H54 (cell line): ENCODE data around the gene SERINC2.

ENCODE experiments used
- DNase-seq: peaks from one replicate; pipeline ENCODE4 v3.0.0; 2011; ENCODE audit warnings: low spot score, mixed read lengths; ENCODE audit not compliant: insufficient read length
- FAIRE-seq: peaks from 3 replicates; lab custom pipeline; 2011; peaks lifted over from hg19 to GRCh38; lab: Jason Lieb, UNC
- POLR2A ChIP-seq: IDR thresholded peaks from 2 replicates; pipeline ENCODE4 v1.6.1; 2011; ENCODE audit warnings: low read depth, mild to moderate bottlenecking, low read length

SERINC2 gene

DNA sequence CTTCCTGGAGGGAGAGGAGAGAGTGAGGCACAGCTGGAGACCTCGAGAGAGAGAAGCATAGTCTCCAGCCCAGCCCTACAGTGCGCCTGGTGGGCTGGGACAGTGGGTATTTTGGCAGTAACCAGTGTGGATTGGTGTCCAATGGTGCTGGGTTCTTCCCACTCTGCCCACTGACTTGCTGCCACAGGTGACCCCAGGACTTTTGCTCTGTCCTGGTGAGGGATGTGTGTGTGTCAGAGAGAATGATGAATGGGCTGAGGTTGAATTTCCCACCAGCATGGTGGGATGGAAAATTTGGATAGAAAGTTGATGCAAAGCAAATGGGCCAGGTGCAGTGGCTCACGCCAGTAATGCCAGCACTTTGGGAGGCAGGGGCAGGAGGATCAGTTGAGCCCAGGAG is 26.3 kb downstream of the SERINC2 start:
- TF ChIP-seq POLR2A = no peak
- DNase-seq = no peak
- FAIRE-seq = no peak

DNA sequence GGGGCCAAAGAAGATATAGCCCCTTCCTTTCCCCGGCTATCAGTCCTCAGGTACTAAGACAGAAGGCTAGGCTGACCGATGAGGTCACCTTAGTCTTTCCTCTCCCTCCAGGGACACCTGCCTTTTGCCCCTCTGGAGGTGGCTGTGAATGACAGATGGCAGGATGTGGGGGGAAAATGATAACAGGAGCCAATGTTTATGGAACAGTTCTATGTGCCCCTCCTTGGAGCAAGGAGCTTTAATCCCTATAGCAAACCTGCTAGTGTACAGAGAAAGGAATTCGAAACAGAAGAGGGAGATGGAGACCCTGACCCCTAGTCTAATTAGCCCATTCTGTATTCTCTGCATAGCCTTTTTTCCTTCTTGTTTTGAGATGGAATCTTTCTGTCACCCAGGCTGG is 28.1 kb downstream of the SERINC2 start:
- no peak for TF ChIP-seq POLR2A
- FAIRE-seq (no peak), DNase-seq (no peak)

DNA sequence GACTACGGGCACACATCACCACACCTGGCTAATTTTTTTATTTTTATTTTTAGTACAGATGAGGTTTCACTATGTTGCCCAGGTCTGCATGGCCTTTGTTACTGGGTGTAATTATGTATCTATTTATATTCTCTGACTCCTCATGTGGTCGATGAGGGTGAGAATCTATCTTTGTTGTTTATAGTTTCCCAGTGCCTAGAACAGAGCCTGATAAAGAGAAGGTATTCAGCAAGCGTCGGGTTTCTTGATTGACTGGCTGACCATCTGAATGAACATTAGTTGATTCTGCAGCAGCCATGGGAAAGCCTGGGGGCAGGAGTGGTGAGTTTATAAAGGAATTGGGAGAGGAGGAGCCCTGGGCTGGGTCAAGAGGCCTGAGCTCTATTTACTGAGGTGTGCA is 28.5 kb downstream of the SERINC2 start:
- TF ChIP-seq POLR2A = no peak
- no peak for DNase-seq
- FAIRE-seq = no peak

DNA sequence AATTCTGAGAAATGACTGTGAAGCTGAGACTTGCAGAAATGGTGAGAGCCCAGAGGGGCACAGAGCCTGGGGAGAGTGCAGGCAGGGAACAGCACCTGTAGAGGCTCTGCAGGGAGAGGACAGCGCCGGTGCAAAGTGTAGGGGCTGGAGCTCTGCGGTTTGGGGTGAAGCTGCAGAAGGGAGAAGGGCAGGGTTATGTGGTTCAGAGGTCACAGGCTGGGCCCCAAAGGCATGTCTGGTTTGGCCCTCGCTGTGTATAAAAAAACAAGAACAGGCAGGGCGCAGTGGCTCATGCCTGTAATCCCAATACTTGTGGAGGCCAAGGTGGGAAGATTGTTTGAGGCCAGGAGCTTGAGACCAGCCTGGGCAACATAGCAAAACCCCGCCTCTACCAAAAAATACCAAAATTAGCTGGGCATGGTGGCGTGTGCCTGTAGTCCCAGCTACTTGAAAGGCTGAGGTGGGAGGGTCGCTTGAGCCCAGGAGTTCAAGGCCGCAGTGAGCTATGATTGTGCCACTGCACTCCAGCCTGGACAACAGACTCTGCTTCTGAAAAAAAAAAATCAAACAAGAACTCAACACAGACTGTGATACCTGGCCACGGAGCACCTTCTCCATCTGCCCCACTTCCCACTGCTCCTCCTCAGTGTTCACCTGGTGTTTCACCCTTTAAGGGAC is 29.1 kb downstream of the SERINC2 start:
- TF ChIP-seq POLR2A = no peak
- FAIRE-seq (no peak), DNase-seq (no peak)

DNA sequence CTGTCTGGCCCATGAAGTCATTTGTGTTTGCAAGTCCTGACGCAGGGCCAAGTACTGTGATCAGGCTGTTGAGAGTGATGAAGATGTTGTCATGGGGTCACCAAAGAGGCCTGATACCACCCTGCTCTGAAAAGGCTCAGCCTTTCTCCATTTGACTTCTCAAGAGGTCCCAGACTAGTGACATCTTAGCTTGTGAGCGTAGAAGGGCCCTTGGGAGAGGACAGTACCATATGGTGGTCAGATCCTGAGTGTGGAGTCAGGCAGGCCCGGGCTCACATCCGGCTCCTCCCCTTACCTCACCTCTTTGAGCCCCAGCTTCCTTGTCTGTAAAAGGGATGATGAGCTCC is 29.6 kb downstream of the SERINC2 start:
- TF ChIP-seq POLR2A = no peak
- FAIRE-seq (no peak), DNase-seq (no peak)

DNA sequence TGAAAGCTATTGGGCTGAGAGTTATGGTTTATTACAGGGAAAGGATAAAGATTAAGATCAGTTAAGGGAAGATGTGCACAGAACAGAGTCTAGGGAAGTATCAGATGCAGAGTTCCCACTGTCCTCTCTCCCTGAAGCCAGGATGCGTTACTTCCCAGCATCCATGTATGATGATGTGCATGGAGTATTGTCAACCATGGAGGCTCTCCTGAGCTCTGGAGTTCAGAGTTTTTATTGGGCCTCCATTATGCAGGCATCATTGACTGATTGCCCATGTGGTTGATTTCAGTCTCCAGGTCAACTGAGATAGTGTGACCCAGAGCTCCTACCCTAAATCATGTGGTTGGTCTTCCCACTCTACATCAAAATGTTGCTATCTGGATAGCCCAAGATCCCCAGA is 30.7 kb downstream of the SERINC2 start:
- FAIRE-seq (no peak), DNase-seq (no peak)
- no peak for TF ChIP-seq POLR2A

DNA sequence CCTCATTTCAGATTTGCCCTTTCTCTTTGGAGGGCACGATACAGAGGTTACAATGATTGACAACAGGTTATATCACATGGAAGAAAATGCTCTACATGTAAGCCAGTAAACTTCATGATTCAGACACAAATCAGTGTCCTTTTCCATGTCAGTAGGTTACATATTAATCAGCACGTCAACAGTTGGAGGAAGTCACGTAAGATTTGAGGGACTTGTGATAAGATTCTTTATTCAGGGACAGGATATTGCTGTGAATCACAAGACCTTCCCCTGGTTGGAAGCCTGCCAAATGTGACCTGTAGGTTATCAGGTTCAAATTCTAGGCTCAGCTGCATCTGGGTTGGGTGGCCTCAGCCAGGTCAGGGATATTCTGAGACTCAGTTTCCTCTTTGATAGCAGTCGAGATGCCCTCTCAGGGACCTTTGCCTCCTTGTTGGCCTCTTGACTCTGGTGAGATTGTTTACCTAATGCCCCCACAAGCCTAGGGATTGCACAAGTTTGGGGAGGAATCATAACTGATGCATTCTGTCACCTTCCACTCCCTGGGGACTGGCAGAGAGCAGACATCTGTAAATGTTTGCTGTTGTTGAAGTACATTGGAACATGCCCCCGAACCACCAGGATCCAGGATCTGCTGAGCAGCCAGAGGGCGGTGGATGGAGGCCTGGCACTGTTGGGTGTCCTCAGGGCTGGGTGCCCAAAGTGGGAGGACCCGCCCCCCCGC is 31.9 kb downstream of the SERINC2 start:
- TF ChIP-seq POLR2A = no peak
- no peak for FAIRE-seq
- no peak for DNase-seq

DNA sequence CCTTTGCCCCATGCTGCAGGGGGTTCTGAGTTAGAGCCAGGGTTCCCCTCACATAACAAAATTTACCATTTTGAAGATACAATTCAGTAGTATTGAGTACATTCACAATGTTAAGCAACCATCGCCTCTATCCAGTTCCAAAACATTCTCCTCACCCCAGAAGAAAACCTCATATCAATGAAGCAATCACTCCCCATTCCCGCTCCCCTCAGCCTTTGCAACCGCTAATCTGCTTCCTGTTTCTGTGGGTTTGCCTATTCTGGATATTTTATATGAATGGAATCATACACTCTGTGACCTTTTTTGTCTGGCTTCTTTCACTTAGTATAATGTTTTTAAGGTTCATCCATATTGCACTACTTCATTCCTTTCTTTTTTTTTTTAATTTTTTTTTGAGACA is 32.9 kb downstream of the SERINC2 start:
- FAIRE-seq (no peak), DNase-seq (no peak)
- no peak for TF ChIP-seq POLR2A

DNA sequence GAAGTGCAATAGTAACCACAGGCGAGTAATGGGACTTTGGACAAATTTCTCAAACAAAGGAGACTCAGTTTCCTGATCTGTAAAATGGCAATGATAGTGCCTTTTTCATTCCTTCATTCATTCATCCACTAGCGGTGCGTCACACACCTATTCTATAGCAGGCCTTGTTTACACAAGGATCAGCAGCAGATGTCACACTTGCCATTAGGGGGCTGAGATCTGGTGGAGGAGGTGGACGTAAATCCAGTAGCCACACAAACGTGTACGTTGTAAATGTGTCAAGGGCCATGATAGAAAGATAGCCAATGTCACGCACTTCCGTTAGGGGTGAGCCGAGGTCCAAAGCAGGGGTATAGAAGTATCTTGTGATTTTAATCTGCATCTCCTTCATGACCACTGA is 34.2 kb downstream of the SERINC2 start:
- no peak for FAIRE-seq

DNA sequence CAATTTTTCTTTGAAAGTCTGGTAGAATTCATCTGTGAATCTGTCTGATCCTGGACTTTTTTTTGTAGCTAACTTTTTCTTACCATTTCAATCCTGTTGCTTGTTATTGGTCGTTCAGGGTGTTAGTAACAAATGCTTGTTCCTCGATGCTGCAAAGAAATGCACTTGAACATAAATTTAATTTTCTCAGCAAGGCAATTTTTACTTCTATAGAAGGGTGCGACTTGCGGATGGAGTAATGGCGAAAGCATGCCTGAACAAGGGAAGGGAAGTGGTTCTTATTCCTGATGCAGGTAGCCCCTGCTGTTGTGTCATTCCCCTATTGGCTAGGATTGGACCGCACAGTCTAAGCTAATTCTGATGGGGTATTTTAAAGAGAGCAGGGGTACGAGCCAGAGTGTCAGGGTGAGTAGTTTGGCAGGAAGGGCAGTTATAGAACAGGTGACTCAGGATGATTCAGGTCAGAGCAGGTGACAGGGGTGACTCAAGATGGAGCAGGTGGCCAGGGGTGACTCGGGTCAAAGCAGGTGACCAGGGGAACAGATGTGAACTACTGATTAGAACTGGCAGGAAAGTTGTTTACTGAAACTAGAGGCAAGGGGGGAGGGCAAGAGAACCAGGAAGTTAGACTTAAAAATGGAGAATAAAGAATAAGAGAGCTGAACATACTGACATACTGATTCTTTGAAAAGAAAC is 40.5 kb downstream of the SERINC2 start:
- FAIRE-seq = no peak
- DNase-seq = no peak
- TF ChIP-seq POLR2A = no peak

More for the DNA sequence above, 34.2 kb downstream of the SERINC2 start:
- no peak for DNase-seq
- TF ChIP-seq POLR2A = no peak

DNA sequence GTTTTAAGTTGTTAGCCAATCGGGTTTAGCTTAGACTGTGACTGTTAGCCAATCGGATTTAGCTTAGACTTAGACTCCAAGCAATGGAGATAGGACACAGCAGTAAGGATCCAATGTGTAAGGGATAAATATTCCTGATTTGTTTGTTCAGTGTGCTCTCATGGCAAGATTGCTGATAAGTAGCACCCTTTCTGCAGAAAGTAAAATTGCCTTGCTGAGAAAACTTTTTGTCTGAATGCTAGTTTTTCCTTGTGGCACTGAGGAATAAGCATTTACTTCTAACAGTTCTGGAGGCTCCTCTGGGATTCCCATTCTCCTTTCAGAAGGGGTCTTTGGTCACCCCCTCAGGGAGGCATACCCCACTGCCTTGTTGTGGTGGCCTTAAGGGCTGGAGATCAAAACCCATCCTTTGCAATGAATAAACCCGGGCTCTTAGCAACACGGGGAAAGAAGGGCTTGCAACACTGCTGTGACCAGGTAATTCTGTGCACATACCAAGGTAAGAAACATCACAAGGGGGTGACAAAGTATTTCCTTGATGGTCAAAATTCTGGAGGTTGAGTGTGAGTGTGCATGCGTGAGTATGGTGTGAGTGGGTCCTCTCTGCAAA is 45.4 kb downstream of the SERINC2 start:
- TF ChIP-seq POLR2A = no peak
- no peak for DNase-seq
- FAIRE-seq = no peak

DNA sequence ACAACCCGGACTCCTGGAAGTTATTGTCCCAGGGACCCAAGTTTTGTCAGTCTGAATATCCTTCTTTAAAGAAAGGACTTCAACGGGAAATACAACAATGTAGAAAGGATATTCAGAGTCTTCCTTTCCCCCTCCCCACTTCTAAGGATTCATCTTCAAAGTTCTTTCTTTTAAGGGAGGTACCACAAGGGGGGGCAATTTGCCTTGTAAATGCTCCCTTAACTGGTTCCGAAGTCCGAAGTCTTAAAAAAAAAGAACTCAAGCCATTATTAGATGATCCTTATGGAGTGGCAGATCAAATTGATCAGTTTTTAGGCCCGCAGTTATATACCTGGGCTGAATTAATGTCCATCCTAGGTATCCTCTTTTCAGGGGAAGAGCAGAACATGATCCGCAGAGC is 47.0 kb downstream of the SERINC2 start:
- no peak for FAIRE-seq
- no peak for TF ChIP-seq POLR2A
- no peak for DNase-seq

DNA sequence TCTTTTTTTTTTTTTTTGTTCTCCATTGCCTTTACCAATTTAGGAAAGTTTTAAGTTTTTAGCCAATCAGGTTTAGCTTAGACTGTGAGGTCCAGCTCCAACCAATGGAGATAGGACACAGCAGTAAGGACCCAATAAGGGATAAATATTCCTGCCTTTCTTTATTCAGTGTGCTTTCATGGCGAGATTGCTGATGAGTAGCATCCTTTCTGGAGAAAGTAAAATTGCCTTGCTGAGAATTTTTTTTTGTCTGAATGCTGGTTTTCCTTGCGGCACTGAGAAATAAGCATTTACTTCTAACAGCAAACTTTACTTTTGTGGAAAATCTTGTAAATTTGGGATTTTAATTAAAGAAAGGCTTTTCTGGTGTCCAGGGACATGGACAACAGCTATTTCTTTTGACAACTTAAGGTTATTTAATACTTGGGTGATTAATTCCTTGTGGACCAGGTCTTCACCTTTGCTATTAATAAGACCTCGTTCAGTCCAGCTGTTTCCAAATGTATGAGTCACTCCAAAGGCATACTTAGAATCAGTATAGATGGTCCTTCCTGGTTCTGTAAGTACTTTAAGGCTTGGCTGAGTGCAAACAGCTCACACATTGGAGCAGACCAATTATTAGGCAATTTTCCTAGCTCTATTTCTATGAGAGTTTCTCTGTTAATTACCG is 54.1 kb downstream of the SERINC2 start:
- TF ChIP-seq POLR2A = no peak
- DNase-seq = no peak
- no peak for FAIRE-seq
